ENCODE data around the gene ZBTB21.
A peak's percentile ranks its signal among the peaks of the same experiment; 100 is the strongest.
"Not testable (repeated sequence)": the region's sequence is repeated elsewhere in the genome, so short reads cannot be mapped to it uniquely, and the experiment has no call there.

ZBTB21 gene

GRCh38 chr21:42016364-42016985 lies 6.3 kb upstream of the ZBTB21 start:
- DNase-seq = no peak

GRCh38 chr21:42013931-42014330 lies 3.8 kb upstream of the ZBTB21 start:
- no peak for DNase-seq

GRCh38 chr21:42013376-42013775 lies 3.2 kb upstream of the ZBTB21 start:
- peak; percentile 41 for DNase-seq

GRCh38 chr21:42012763-42013329 lies 2.7 kb upstream of the ZBTB21 start:
- no peak for DNase-seq

GRCh38 chr21:42012344-42012743 lies 2.2 kb upstream of the ZBTB21 start:
- DNase-seq = no peak

- DNase-seq = no peak
These were observed 641 bp upstream of the ZBTB21 start for GRCh38 chr21:42010507-42011495.

GRCh38 chr21:42009018-42009830 lies 936 bp downstream of the ZBTB21 start:
- no peak for DNase-seq

GRCh38 chr21:42007356-42007940 lies 2.7 kb downstream of the ZBTB21 start:
- no peak for DNase-seq

- no peak for DNase-seq
These were observed 3.4 kb downstream of the ZBTB21 start for GRCh38 chr21:42006765-42007164.

- no peak for DNase-seq
These were observed 5.6 kb downstream of the ZBTB21 start for GRCh38 chr21:42004406-42005199.

GRCh38 chr21:42003051-42003461 lies 7.1 kb downstream of the ZBTB21 start:
- DNase-seq = no peak

- no peak for DNase-seq
These were observed 7.7 kb downstream of the ZBTB21 start for GRCh38 chr21:42002421-42002958.

- no peak for DNase-seq
These were observed 8.4 kb downstream of the ZBTB21 start for GRCh38 chr21:42001781-42002180.

- DNase-seq = no peak
These were observed 9.3 kb downstream of the ZBTB21 start for GRCh38 chr21:42000908-42001307.

- DNase-seq = no peak
These were observed 12.5 kb downstream of the ZBTB21 start for GRCh38 chr21:41997657-41998056.

- no peak for DNase-seq
These were observed 14.6 kb downstream of the ZBTB21 start for GRCh38 chr21:41995577-41995976.

- not testable (repeated sequence) for DNase-seq
These were observed 15.5 kb downstream of the ZBTB21 start for GRCh38 chr21:41994613-41995012.

- DNase-seq = no peak
These were observed 16.4 kb downstream of the ZBTB21 start for GRCh38 chr21:41993744-41994143.

GRCh38 chr21:41992576-41992975 lies 17.6 kb downstream of the ZBTB21 start:
- DNase-seq = no peak

- DNase-seq = no peak
These were observed 18.5 kb downstream of the ZBTB21 start for GRCh38 chr21:41991659-41992058.

- no peak for DNase-seq
These were observed 20.5 kb downstream of the ZBTB21 start for GRCh38 chr21:41989698-41990097.

Data from DMS 273 treated with DMSO at 0.1 percent for 48 hours (cell line).